SJSA1 (cell line): ENCODE data around the gene PSMB10. TPM values are rescaled to one million over a fixed set of nuclear protein-coding genes. Genes with fewer than 3 reads are reported as not detected.
A peak's percentile ranks its signal among the peaks of the same experiment; 100 is the strongest.

Experiments
- DNase-seq, 2 experiments: peaks; one replicate each; pipeline ENCODE4 v3.0.0-alpha.2; 2015 to 2020; ENCODE audit warnings: low spot score in 2 of 2, low read depth in 1 of 2
- H3K27ac ChIP-seq: fragments of 250-450 bp; sonication (Bioruptor Pico); 2 replicates; pipeline ENCODE4 v1.5.1; 2020; ENCODE audit warnings: mild to moderate bottlenecking, moderate library complexity
- H3K27me3 ChIP-seq: fragments of 250-450 bp; sonication (Bioruptor Pico); replicated peaks from 2 replicates; pipeline ENCODE4 v1.5.1; 2020; ENCODE audit warnings: mild to moderate bottlenecking, moderate library complexity
- H3K36me3 ChIP-seq: fragments of 250-450 bp; sonication (Bioruptor Pico); 2 replicates; pipeline ENCODE4 v1.5.1; 2020; ENCODE audit warnings: mild to moderate bottlenecking
- H3K4me1 ChIP-seq: fragments of 250-450 bp; sonication (Bioruptor Pico); replicated peaks from 2 replicates; pipeline ENCODE4 v1.6.1; 2021; ENCODE audit warnings: mild to moderate bottlenecking
- H3K4me3 ChIP-seq: fragments of 250-450 bp; sonication (Bioruptor Pico); 2 replicates; pipeline ENCODE4 v1.5.1; 2020; ENCODE audit warnings: mild to moderate bottlenecking
- H3K9me3 ChIP-seq: fragments of 250-450 bp; sonication (Bioruptor Pico); replicated peaks from 2 replicates; pipeline ENCODE4 v1.5.1; 2020; ENCODE audit warnings: mild to moderate bottlenecking
- total RNA-seq: library from RNA; depleted of rRNA; stranded (reverse); fragments of >200 nt; shearing (Covaris generic); gene quantifications from 2 replicates; pipeline ENCODE4 v1.2.3, GENCODE V29; 2014; rRNA removed

Gene PSMB10
- total RNA-seq, 1 experiment from 2014 or later: 50.1 TPM

GRCh38 chr16:67892899-67893742, 43.5 kb downstream of the PSMB10 start, which contains the start of gene PSKH1:
PSKH1 (plus strand) TSS chr16:67893254; CDS start chr16:67908750, 15,496 bp downstream.
- Histone ChIP-seq H3K4me1 (peaks cover 18% of the 10 kb centered on the region), H3K36me3 (peaks cover 15% of the 10 kb centered on the region), H3K27me3 (no peaks in the 10 kb centered on the region), H3K27ac (peak within 1 kb of the TSS; percentile 91), H3K4me3 (peak within 1 kb of the TSS; percentile 100), H3K9me3 (peaks cover 5% of the 10 kb centered on the region; the same call in 1 of the 2 replicates)
- peak; percentile 88 to 97 for DNase-seq

- Histone ChIP-seq H3K27me3 (no peaks in the 10 kb centered on the region), H3K36me3 (peaks cover 15% of the 10 kb centered on the region), H3K4me3 (peak overlapping the region; percentile 100), H3K9me3 (peaks cover 5% of the 10 kb centered on the region; the same call in 1 of the 2 replicates), H3K27ac (peak overlapping the region; percentile 10; the same call in 1 of the 2 replicates), H3K4me1 (peaks cover 18% of the 10 kb centered on the region)
- DNase-seq: no peak
Observed at GRCh38 chr16:67892375-67892774, 44.3 kb downstream of the PSMB10 start.

- H3K36me3 ChIP-seq: peaks cover 31% of the 10 kb centered on the region
- no peak overlapping the region for H3K27ac ChIP-seq
- H3K4me3 ChIP-seq: no peak overlapping the region
- H3K4me1 ChIP-seq: peaks cover 7% of the 10 kb centered on the region
- peaks cover 2% of the 10 kb centered on the region; the same call in 1 of the 2 replicates for H3K9me3 ChIP-seq
- H3K27me3 ChIP-seq: no peaks in the 10 kb centered on the region
- no peak for DNase-seq
Observed at GRCh38 chr16:67888331-67888730, 48.3 kb downstream of the PSMB10 start.

- Histone ChIP-seq H3K9me3 (no peaks in the 10 kb centered on the region), H3K27ac (no peak overlapping the region), H3K27me3 (no peaks in the 10 kb centered on the region), H3K4me3 (no peak overlapping the region), H3K36me3 (peaks cover 47% of the 10 kb centered on the region), H3K4me1 (no peaks in the 10 kb centered on the region)
- no peak for DNase-seq
Observed at GRCh38 chr16:67886387-67886786, 50.3 kb downstream of the PSMB10 start.

GRCh38 chr16:67885976-67886375, 50.7 kb downstream of the PSMB10 start:
- H3K4me1 ChIP-seq: no peaks in the 10 kb centered on the region
- no peak for DNase-seq
- H3K27me3 ChIP-seq: no peaks in the 10 kb centered on the region
- H3K36me3 ChIP-seq: peaks cover 52% of the 10 kb centered on the region
- no peaks in the 10 kb centered on the region for H3K9me3 ChIP-seq
- H3K4me3 ChIP-seq: no peak overlapping the region
- no peak overlapping the region for H3K27ac ChIP-seq

GRCh38 chr16:67885545-67885944, 51.1 kb downstream of the PSMB10 start:
- Histone ChIP-seq H3K27ac (no peak overlapping the region), H3K9me3 (no peaks in the 10 kb centered on the region), H3K4me1 (no peaks in the 10 kb centered on the region), H3K4me3 (no peak overlapping the region), H3K36me3 (peaks cover 56% of the 10 kb centered on the region), H3K27me3 (no peaks in the 10 kb centered on the region)
- DNase-seq: no peak

GRCh38 chr16:67884684-67885083, 52.0 kb downstream of the PSMB10 start, which contains the start of gene NRN1L:
NRN1L (plus strand) TSS chr16:67884885; CDS start chr16:67884904, 19 bp downstream.
- peaks cover 64% of the 10 kb centered on the region for H3K36me3 ChIP-seq
- no peaks in the 10 kb centered on the region for H3K27me3 ChIP-seq
- H3K4me3 ChIP-seq: no peak within 1 kb of the TSS
- H3K9me3 ChIP-seq: no peaks in the 10 kb centered on the region
- no peak for DNase-seq
- no peak within 1 kb of the TSS for H3K27ac ChIP-seq
- H3K4me1 ChIP-seq: no peaks in the 10 kb centered on the region

Other genes with a start within 250 kb of the PSMB10 start
- 13.5 and 19.7 TPM in 2 replicates for gene GFOD2, start 217.5 kb downstream of the PSMB10 start, total RNA-seq
- gene RANBP10, start 130.3 kb downstream of the PSMB10 start, total RNA-seq: 3.5 and 3.9 TPM in 2 replicates
- gene TSNAXIP1, start 130.0 kb downstream of the PSMB10 start, total RNA-seq: 0.03 and 1.00 TPM in 2 replicates
- 45.2 and 50.7 TPM in 2 replicates for gene THAP11, start 94.5 kb downstream of the PSMB10 start, total RNA-seq
- 39.3 and 101 TPM in 2 replicates for gene NUTF2, start 89.9 kb downstream of the PSMB10 start, total RNA-seq
- 22.4 and 31.9 TPM in 2 replicates for gene CENPT, start 89.2 kb downstream of the PSMB10 start, total RNA-seq
- gene EDC4, start 63.8 kb downstream of the PSMB10 start, total RNA-seq: 52.2 and 76.1 TPM in 2 replicates
- gene NRN1L, start 52.0 kb downstream of the PSMB10 start, total RNA-seq: not detected in 2 replicates
- 6.4 and 10.6 TPM in 2 replicates for gene PSKH1, start 43.6 kb downstream of the PSMB10 start, total RNA-seq
- 0.09 and 0.29 TPM in 2 replicates for gene CTRL, start 5.0 kb downstream of the PSMB10 start, total RNA-seq
- gene LCAT, start 7.3 kb upstream of the PSMB10 start, total RNA-seq: 5.5 and 7.2 TPM in 2 replicates
- gene SLC12A4, start 31.8 kb upstream of the PSMB10 start, total RNA-seq: 62.9 and 87.8 TPM in 2 replicates
- not detected in 2 replicates for gene DPEP3, start 43.6 kb upstream of the PSMB10 start, total RNA-seq
- 0.18 TPM in 1 of 2 replicates, not detected in the other for gene DPEP2, start 62.6 kb upstream of the PSMB10 start, total RNA-seq
- gene DPEP2NB, start 79.1 kb upstream of the PSMB10 start, total RNA-seq: not detected in 2 replicates
- gene DDX28, start 86.4 kb upstream of the PSMB10 start, total RNA-seq: 13.1 and 13.2 TPM in 2 replicates
- gene DUS2, start 86.4 kb upstream of the PSMB10 start, total RNA-seq: 28.3 and 30.4 TPM in 2 replicates
- 19.8 and 33.8 TPM in 2 replicates for gene NFATC3, start 148.5 kb upstream of the PSMB10 start, total RNA-seq